ENCODE data around the gene LNX1. TPM values are rescaled to one million over a fixed set of nuclear protein-coding genes. Genes with fewer than 3 reads are reported as not detected.
A peak's percentile ranks its signal among the peaks of the same experiment; 100 is the strongest.

The LNX1 gene
- total RNA-seq, 2 donors from 2014 or later: 17.5 to 18.4 TPM

DNA sequence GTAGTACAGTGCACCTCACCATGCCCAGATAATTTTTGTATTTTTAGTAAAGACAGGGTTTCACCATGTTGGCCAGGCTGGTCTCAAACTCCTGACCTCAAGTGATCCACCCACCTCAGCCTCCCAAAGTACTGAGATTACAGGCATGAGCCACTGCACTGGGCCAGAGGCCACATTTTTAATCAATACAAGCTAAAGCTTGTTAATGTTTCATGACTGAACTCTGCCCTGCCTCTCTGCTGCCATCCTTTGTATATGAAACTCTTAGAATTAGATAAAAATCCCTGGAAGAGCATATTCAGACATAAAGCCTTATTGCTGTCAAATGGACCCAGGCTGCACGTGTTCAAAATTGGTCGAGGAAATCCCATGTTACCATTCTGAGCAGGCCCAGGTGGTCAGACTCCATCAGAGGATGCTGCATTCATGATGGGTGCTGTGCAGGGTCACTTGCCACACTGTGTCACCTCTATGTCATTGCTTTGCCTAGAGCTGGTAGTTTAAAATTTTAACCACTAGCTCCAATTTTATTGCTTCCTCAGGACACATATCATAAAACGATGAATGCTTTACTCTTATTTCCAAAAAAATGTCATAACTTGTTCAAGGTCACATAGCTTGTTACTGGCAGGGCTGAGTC lies 45.2 kb downstream of the LNX1 start:
- no peak for DNase-seq
- peak; percentile 34 for ATAC-seq
- intact Hi-C loops (cut with DNase I, micrococcal nuclease): no loop called here

DNA sequence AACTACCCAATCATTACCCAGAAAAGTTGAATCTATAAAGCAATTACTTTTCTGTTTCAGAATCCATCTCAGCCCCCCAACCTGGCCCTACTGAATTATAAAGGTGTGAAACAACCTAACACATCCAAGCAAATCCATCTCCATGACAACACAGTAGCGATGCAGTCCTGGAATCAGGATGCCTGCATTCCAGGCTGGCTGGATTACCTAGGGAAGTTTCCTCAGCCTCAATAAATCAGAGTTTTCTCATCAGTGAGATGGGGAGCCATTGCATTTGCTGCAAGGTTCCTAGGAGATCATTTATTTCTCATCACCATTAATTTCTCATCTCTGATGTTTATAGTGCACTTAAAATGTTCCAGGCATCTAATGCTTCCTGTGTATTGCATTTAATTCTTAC lies 46.0 kb downstream of the LNX1 start:
- no peak for ATAC-seq

DNA sequence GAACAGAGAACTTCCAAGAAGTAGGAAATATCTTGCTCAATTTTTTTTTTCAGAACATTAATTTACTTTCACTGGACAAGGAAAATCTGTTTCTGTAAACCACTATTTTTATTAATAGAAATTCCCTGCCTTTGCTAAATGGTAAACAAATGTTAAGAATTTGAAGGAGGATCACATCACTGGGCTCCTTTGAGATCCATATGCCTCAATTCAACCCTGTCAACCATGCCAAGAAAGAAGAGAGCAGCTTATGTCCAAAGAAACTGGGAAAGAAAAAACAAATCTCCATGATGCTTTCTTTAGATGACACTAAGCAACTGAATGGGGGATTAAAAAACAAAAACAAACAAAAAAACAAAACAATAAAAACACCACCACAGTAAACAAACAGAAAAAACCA lies 47.7 kb downstream of the LNX1 start:
- DNase-seq: no peak
- intact Hi-C loops (cut with DNase I, micrococcal nuclease): no loop called here
- ATAC-seq: no peak

More for the DNA sequence above, 46.0 kb downstream of the LNX1 start:
- DNase-seq: no peak
- intact Hi-C loops (cut with DNase I, micrococcal nuclease): no loop called here

DNA sequence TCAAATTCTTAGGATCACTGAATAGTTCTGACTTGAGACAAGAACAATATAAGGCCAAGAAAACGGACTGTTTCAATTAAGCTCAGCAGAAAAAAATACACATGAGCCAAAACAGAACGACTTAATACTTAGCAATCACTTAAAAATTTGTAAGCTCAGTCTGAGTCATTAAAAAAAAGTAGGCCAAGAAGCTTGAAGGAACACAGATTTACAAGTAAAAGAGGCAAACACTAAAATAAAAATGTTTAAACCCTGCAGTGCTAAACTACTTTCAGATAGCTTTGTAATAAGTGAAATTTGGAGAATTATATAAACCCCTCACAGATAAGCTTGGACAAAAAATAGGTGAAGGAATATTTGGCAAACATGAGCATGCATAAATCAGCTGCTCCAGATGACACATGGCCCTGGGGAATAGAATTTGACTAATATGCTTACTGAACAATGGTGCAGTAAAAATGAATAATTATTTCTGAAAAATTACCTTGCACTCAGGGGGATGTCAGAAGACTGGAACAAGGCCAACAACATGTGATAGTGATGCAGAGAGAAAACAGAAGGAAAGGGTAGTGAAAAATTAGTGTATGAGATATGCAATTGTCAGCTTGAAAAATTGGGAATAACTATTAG lies 49.6 kb downstream of the LNX1 start:
- intact Hi-C loops (cut with DNase I, micrococcal nuclease): no loop called here
- DNase-seq: no peak
- no peak for ATAC-seq

DNA sequence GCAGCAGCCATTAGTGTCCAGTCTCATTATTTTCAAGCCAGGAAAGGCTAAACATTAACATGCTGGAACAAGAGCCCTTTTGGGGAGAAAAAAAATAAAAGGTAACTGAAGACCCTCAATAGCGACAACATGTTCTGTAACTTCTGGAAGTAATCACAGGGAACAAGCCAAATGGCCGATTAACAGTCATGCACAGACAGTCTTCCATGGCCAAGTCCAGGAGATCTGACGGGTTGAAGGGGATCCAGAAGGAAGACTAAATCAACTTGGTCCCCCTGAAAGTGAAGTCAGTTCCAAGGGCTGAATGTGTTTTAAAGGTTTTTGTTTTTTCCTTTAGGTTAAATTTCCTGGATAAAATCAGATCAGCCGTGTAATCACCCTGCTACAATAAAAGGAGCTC lies 52.5 kb downstream of the LNX1 start:
- intact Hi-C loops (cut with DNase I, micrococcal nuclease): no loop called here
- ATAC-seq (no peak), DNase-seq (no peak)

DNA sequence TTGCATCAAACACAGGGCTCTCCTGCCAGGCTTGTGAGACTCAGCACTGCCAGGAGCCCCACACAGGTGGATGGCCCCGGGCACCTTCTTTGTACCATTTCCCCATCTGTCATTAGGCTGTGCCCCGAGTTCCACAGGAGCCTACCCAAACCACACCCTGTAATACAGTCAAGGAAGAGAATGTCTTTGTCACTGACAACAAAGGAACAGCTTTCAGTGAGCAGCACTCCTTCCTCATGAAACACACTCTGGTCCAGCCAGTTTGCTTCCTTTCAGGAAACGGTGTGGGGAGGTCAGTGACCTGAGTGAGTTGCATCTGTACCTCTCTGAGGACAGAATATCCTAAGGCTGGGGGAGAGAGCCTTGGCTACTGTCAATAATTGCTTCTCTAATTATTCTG lies 53.7 kb downstream of the LNX1 start:
- DNase-seq (peak; percentile 12 to 27), ATAC-seq (peak; percentile 75)
- intact Hi-C loops (cut with DNase I, micrococcal nuclease): no loop called here

DNA sequence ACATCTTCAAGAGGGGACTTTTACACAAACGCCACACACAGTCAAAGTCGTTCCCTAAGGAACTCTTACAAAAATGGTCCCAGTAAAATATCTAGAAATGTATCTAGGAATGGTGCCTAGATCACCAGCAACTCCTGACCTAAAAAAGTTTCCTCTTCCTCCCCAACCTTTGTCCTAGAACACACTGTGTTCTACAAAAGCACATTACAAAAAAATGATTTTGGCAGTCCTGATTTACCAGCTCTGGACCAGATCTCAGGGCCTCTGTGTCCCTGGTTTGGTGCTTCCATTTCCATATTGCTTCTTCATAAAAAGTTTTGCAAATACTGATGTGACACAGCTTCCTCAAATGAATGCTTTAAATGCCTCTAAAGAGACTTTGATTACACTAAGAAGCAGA lies 55.0 kb downstream of the LNX1 start:
- ATAC-seq (no peak), DNase-seq (no peak)
- intact Hi-C loops (cut with DNase I, micrococcal nuclease): no loop called here

DNA sequence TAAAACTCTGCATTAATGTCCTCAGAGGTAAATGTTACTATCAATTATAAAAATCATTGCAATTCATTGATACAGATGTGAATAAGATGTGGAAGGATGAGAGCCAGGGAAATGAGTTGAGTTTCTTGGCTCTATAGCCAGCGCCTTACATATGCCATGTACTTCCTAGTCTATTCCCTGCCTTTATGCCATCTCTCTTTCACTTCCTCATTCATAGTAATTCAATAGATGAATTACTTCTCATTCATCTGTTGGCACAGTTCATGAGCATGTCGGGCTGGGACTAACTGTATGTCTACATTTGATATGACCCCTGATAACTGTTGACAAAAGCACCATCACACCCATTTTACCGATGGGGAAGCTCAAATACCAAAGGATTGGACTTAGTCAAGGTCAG lies 55.7 kb downstream of the LNX1 start:
- ATAC-seq (peak; percentile 80), DNase-seq (no peak)
- intact Hi-C loops (cut with DNase I, micrococcal nuclease): no loop called here

DNA sequence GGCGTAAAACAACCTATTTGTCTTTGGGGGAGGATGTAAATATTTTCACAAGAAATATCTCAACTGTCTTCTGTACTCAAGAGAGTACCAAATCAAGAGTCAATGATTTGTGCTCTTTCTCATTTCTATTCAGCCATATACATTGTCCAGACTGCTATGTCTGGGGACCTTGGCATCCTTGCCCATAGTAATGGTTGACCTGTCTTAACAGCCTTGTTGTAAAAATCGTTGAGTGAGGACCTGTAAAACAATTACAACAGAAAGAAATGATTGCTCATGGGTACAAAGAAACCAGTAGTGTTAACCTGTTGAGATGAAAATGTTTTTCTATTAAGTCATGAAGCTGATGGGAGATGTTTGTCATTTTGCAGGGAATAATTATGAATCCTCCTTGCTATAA lies 56.6 kb downstream of the LNX1 start:
- DNase-seq (no peak), ATAC-seq (peak; percentile 71)
- intact Hi-C loops (cut with DNase I, micrococcal nuclease): no loop called here

DNA sequence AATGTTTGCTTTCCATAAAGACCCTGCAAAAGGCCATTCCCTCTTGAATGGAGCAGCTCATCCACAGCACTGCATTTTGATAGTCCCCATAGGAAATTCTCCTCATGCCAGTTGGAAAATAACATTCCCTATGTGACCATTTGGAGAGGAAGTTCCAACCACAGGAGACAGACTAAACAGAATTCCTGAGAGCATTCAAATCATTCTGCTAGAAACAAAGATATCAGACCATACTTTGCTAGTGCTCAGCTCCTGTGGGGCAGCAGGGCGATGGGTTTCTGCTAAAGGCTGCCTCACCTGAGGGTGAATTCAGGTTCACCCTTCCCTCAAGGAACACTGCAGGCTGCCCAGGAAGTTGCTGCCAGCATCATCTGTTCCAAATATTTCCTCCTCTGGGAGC lies 58.8 kb downstream of the LNX1 start:
- intact Hi-C loops (cut with DNase I, micrococcal nuclease): no loop called here
- no peak for DNase-seq
- no peak for ATAC-seq

DNA sequence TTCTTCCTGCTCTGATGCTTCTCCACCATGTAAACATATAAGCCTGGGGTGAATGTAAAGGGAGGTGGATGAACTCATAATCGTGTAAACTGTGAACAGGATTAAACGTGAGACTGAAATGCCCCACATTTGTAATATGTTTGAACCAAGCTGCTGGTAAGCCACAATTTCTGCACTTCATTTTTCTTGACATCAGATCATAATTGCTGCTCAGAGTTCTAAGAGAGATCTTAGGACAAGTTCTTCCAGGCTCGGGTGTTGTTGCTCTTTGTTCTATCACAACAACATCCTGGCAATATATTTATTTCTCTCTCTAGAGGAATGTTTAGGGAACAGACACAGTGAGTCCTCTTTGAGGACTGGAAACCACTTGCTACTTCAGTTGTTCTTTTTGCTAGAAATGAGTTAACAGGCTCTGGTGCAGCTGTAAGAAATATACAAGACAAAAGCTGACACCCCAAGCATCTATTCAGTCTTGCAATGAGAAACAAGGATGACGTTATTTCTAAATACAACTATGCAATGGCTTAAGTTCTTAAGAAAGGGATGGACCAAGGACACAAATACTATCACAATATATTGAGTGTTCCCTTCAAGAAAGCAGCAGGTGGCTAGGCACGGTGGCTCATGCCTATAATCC lies 59.6 kb downstream of the LNX1 start:
- no peak for ATAC-seq
- intact Hi-C loops (cut with DNase I, micrococcal nuclease): no loop called here

DNA sequence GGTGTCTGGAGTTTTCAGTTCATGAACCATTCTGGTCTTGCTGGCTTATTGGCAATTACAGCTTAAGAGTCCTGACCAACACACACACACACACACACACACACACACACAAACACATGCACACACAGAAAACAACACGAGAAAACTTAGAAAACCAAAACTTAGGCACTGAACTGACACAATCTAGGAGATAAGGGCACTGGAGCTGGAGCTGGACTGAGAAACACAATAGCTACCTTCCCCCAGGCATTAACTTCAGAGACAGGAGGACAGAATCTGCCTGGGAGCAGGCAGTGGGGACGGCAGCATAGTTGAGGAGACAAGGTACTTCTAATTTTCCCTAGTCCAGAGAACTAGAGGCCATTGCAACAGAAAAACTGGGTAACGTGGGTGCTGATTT lies 62.3 kb downstream of the LNX1 start:
- ATAC-seq: no peak
- DNase-seq: no peak
- intact Hi-C loops (cut with DNase I, micrococcal nuclease): no loop called here

More for the DNA sequence above, 59.6 kb downstream of the LNX1 start:
- DNase-seq: no peak

DNA sequence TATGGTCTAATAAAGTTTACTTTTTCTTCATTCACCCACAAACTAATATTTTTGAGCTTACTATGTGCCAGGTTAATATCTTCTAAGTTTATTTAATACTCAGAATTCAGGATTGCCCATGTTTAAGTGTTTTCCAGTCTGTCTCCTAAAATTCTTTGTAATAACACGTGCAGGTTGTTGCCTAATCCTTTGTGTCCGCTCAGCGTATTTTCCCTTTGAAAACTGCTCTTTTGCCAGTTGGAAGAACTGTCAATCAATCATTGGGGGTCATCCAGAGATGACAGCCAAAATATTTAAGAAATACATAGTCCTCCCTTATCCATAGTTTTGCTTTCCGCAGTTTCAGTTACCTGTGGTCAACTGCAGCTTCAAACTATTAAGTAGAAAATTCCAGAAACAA lies 63.4 kb downstream of the LNX1 start:
- DNase-seq (no peak), ATAC-seq (no peak)
- intact Hi-C loops (cut with DNase I, micrococcal nuclease): no loop called here

DNA sequence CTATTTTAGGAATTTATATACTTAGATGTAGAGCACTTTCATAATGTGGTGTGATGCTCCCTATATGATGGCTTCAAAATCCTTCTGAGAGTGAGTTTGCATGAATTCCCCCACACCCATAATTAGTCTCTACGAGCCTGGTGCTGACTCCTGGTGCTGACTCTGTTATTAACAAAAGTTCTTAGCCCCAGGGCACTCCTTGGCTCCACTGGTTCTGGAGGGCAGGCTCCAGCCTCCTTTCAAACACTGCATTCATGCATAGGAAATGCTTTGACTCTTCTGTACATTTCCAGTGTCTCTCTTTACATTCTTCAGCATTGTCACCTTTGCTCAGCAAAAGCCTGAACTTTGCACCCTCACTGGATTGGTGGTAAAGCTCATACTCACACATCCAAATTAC lies 64.0 kb downstream of the LNX1 start:
- intact Hi-C loops (cut with DNase I, micrococcal nuclease): no loop called here
- DNase-seq: no peak
- peak; percentile 44 for ATAC-seq

DNA sequence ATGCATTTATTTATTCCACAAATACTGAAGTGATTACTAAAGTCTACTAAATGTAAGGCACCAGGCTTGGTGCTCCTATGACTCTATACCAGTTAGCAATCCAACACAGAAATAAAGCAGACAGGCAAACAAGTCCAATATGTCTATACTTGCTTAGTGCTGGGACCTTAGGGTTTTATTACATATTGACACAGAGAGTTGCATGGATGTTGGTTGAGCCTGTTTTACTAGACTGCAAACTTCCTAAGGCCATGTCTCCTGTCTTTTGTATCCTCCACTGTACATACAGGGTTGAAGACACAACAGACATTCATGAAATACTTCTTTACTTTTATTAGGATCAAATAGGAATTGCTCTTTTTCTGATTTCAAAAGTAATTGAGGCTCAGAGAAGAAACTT lies 69.0 kb downstream of the LNX1 start:
- no peak for DNase-seq
- intact Hi-C loops (cut with DNase I, micrococcal nuclease): no loop called here
- ATAC-seq: peak; percentile 95

DNA sequence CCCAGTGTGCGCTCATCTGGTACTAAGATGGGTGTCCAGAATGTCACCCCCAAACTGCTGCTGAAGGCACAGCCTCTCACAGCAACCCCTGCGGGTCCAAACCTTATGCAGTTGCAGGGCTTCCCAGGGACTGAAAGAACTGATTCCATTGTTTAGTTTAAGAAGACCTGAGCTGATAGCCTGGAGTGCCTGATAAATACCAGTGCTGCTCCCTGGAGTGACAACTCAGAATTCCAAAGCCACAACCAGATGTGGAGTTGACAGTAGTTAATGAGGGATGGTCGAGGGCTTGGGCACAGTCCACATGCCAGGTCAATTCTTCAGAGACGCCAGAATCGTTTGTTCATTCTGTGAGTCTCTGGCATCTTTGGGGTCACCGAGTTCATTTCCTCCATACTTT lies 71.2 kb downstream of the LNX1 start:
- DNase-seq (no peak), ATAC-seq (no peak)
- intact Hi-C loops (cut with DNase I, micrococcal nuclease): no loop called here

DNA sequence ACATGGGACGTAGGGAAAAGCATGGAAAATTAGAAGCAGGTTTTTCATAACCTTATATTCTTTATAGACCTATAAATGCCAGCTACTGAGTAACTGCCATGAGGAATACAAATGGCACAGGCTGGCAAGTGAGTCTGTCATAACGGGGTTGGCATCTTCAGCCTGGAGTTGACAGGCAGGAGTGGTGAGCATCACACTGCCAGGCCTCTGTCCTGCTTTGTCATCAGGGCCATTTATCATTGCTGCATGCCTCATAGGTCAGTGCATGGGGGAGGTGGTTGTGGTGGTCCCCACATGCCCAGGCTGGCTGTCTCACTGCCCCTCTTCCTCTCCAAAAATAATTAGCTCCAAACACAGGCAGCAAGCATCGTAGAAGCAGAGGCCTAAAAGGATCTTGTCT lies 72.5 kb downstream of the LNX1 start:
- intact Hi-C loops (cut with DNase I, micrococcal nuclease): no loop called here
- DNase-seq (no peak), ATAC-seq (no peak)

DNA sequence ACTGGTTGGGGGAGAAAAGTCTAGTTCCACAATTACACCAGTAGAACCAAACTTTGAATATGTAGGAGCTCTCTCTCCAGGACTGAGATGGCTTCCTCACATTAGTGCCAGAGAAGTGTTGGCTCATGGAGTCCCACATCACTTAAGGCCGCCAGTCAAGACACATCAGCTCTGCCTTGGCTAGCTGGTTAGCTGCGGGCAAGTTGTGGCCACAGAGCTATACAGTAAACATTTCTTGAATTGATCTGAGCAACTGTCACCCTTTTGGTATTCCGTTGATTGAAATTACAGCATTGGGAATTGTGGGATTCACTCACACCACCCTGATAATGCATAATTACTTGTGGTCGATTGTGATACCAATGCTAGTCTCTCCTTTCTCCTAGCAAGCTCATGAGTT lies 76.2 kb downstream of the LNX1 start:
- no peak for ATAC-seq
- intact Hi-C loops (cut with DNase I, micrococcal nuclease): no loop called here
- no peak for DNase-seq

DNA sequence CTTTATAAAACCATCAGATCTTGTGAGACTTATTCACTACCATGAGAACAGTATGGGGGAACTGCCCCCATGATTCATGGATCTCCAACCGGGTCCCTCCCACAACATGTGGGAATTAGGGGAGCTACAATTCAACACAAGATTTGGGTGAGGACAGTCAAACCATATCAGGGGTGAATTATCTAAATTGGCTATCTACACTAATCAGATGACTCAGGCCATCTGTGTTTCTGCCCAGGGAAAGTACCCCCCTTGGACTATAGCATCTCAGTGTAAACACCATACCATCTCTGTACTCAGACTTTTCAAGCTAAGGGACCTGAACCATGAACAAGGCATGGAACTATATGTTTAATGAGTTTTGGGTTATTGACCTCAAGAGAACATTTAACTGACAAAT lies 76.8 kb downstream of the LNX1 start:
- DNase-seq: no peak
- intact Hi-C loops (cut with DNase I, micrococcal nuclease): no loop called here
- ATAC-seq: no peak

DNA sequence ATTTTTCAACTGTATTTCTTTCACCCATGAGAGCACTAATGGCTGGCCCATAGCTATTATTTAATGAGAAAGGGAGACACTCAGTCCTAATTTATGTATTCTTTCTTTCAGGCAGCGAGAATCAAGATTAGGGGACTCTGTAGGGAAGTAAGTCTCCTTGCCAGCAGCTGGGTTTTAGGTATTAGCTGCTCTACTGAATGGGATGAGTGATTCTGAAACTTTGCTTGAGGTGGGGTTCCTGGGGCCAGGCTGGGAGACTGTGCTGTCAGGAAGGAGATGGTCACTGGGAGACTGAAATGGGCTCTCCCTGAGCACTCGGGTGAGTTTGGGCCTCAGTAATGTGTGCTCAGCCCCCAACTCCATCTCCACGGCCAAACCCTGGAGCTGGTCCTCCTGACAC lies 78.7 kb downstream of the LNX1 start:
- ATAC-seq (no peak), DNase-seq (no peak)
- intact Hi-C loops (cut with DNase I, micrococcal nuclease): no loop called here

DNA sequence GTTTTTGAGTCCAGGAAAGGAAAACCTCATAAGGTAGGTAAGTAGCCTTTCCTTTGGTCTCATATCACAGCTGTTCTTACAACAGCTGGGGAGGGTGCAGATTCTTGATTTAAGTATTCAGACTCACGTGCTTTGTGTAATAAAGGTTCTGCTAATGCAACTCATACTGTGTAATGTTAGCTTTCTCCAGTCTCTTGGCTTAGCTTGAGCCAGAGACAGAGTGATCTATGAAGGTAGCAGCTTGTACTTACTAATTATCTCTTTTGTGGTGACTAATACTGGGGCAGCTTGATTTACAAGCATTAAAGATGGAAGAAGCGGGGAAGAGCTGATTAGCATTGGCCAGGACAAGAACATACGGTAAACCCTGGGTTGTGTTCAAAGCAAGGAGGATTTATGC lies 80.3 kb downstream of the LNX1 start:
- ATAC-seq (no peak), DNase-seq (no peak)
- intact Hi-C loops (cut with DNase I, micrococcal nuclease): no loop called here
